HepG2 (cell line): ENCODE data around the gene BLOC1S4. TPM values are rescaled to one million over a fixed set of nuclear protein-coding genes. Genes with fewer than 3 reads are reported as not detected.

Experiments
- ARID2 ChIP-seq: sonication (generic); formaldehyde crosslinking; IDR thresholded peaks from 2 replicates; pipeline ENCODE4 v1.8.1; 2022; ENCODE audit warnings: mild to moderate bottlenecking, missing genetic modification reagents, borderline replicate concordance
- BCL6 ChIP-seq: IDR thresholded peaks from 2 replicates; pipeline ENCODE4 v1.6.1; 2016; ENCODE audit warnings: missing genetic modification reagents, missing compliant biosample characterization
- EP300 ChIP-seq, 3 experiments: sonication (generic) in 1 of 3; formaldehyde crosslinking in 1 of 3; IDR thresholded peaks; 2 replicates each; pipeline versions ENCODE4 v1.5.1 to v1.6.1; 2011 to 2020; ENCODE audit warnings: low read depth in 2 of 3, low read length in 2 of 3, borderline replicate concordance in 1 of 3, improper control_type of control experiment in 1 of 3, mild to moderate bottlenecking in 1 of 3, missing genetic modification reagents in 1 of 3, moderate library complexity in 1 of 3
- ETV5 ChIP-seq: IDR thresholded peaks from 2 replicates; pipeline ENCODE4 v1.6.1; 2018; ENCODE audit warnings: missing biosample characterization, missing genetic modification reagents, inconsistent platforms, borderline replicate concordance
- FOSL2 ChIP-seq: sonication (generic); formaldehyde crosslinking; IDR thresholded peaks from 2 replicates; pipeline ENCODE4 v1.4.0; 2020; ENCODE audit warnings: missing genetic modification reagents
- FOXA1 ChIP-seq, 2 experiments: fragments of 450-650 bp in 1 of 2; sonication (generic) in 1 of 2; formaldehyde crosslinking in 1 of 2; IDR thresholded peaks; 2 replicates each; pipeline versions ENCODE4 v1.4.0 to v1.6.1; 2016 to 2020; ENCODE audit warnings: missing genetic modification reagents in 1 of 2
- HHEX ChIP-seq: IDR thresholded peaks from 2 replicates; pipeline ENCODE4 v1.6.1; 2016; ENCODE audit warnings: control low read depth
- HOXA9 ChIP-seq: sonication (generic); formaldehyde crosslinking; IDR thresholded peaks from 2 replicates; pipeline ENCODE4 v1.8.1; 2022; ENCODE audit warnings: missing genetic modification reagents, mild to moderate bottlenecking, moderate library complexity, borderline replicate concordance
- IRF9 ChIP-seq: sonication (generic); formaldehyde crosslinking; IDR thresholded peaks from 2 replicates; pipeline ENCODE4 v1.8.0; 2022; ENCODE audit warnings: missing genetic modification reagents, mild to moderate bottlenecking, borderline replicate concordance
- IRX3 ChIP-seq: sonication (generic); formaldehyde crosslinking; IDR thresholded peaks from 2 replicates; pipeline ENCODE4 v1.8.1; 2023; ENCODE audit warnings: mild to moderate bottlenecking, low read depth, missing genetic modification reagents, borderline replicate concordance
- KAT8 ChIP-seq: IDR thresholded peaks from 2 replicates; pipeline ENCODE4 v1.6.1; 2016; ENCODE audit warnings: missing genetic modification reagents, missing compliant biosample characterization
- MBD4 ChIP-seq: IDR thresholded peaks from 2 replicates; pipeline ENCODE4 v1.6.1; 2012; ENCODE audit warnings: low read length, inconsistent platforms, borderline replicate concordance
- MYPOP ChIP-seq: sonication (generic); formaldehyde crosslinking; IDR thresholded peaks from 2 replicates; pipeline ENCODE4 v1.8.1; 2023; ENCODE audit warnings: mild to moderate bottlenecking, moderate library complexity, missing genetic modification reagents
- PHF8 ChIP-seq: sonication (generic); formaldehyde crosslinking; IDR thresholded peaks from 2 replicates; pipeline ENCODE4 v1.5.0; 2020; ENCODE audit warnings: missing genetic modification reagents
- POGK ChIP-seq: sonication (generic); formaldehyde crosslinking; conservative IDR thresholded peaks from 2 replicates; pipeline ENCODE4 v1.8.0; 2022; ENCODE audit warnings: mild to moderate bottlenecking, moderate library complexity, missing genetic modification reagents
- POLR2AphosphoS5 ChIP-seq: IDR thresholded peaks from 2 replicates; pipeline ENCODE4 v1.6.1; 2012; ENCODE audit warnings: low read depth, low read length
- RARA ChIP-seq: IDR thresholded peaks from 2 replicates; pipeline ENCODE4 v1.6.1; 2016; ENCODE audit warnings: missing genetic modification reagents, missing compliant biosample characterization
- RCOR2 ChIP-seq: IDR thresholded peaks from 2 replicates; pipeline ENCODE4 v1.6.1; 2016; ENCODE audit warnings: missing biosample characterization, missing genetic modification reagents
- ZFY ChIP-seq: sonication (generic); formaldehyde crosslinking; IDR thresholded peaks from 2 replicates; pipeline ENCODE4 v1.4.0; 2020; ENCODE audit warnings: missing genetic modification reagents
- ZNF441 ChIP-seq: sonication (generic); formaldehyde crosslinking; IDR thresholded peaks from 2 replicates; pipeline ENCODE4 v1.7.0; 2021; ENCODE audit warnings: missing genetic modification reagents, borderline replicate concordance
- ZNF530 ChIP-seq: sonication (generic); formaldehyde crosslinking; IDR thresholded peaks from 2 replicates; pipeline ENCODE4 v1.5.0; 2020; ENCODE audit warnings: low read depth, mild to moderate bottlenecking, missing genetic modification reagents
- ZNF740 ChIP-seq: sonication (generic); formaldehyde crosslinking; IDR thresholded peaks from 2 replicates; pipeline ENCODE4 v1.4.0; 2020; ENCODE audit warnings: missing genetic modification reagents
- ZSCAN25 ChIP-seq: sonication (generic); formaldehyde crosslinking; IDR thresholded peaks from 2 replicates; pipeline ENCODE4 v1.8.0; 2022; ENCODE audit warnings: mild to moderate bottlenecking, missing genetic modification reagents
- polyA plus RNA-seq, 8 experiments: library from polyadenylated mRNA; depleted of rRNA in 3 of 8; stranded (reverse) in 7 of 8; unstranded in 1 of 8; fragments of >200 nt; fragmentation: Illumina TruSeq in 4 of 8; extraction: Trizol in 4 of 8; gene quantifications; 2 replicates each; pipeline versions ENCODE4 v1.2.1 to v1.2.3, GENCODE V29; 2011 to 2016; ENCODE audit warnings: low read depth in 4 of 8, missing spikeins in 1 of 8, mixed read lengths in 1 of 8; ENCODE audit not compliant: insufficient read depth in 1 of 8
- total RNA-seq, 5 experiments: library from RNA; depleted of rRNA; stranded (reverse); fragments of >200 nt; fragmentation: Illumina TruSeq; extraction: Trizol; gene quantifications; 2 replicates each; pipeline ENCODE4 v1.2.3, GENCODE V29; 2016; ENCODE audit warnings: low read depth in 1 of 5
- TF ChIP-seq, protein P1 (sequence below): sonication (generic); formaldehyde crosslinking; IDR thresholded peaks from 2 replicates; pipeline ENCODE4 v1.4.0; 2020; ENCODE audit warnings: mild to moderate bottlenecking, low read depth, missing genetic modification reagents

The BLOC1S4 gene
- total and polyA plus RNA-seq, 2 of the 13 experiments (the other 11 are each of a cell fraction or from before 2014, with no cell fraction given) = 15.5 to 20.9 TPM

DNA sequence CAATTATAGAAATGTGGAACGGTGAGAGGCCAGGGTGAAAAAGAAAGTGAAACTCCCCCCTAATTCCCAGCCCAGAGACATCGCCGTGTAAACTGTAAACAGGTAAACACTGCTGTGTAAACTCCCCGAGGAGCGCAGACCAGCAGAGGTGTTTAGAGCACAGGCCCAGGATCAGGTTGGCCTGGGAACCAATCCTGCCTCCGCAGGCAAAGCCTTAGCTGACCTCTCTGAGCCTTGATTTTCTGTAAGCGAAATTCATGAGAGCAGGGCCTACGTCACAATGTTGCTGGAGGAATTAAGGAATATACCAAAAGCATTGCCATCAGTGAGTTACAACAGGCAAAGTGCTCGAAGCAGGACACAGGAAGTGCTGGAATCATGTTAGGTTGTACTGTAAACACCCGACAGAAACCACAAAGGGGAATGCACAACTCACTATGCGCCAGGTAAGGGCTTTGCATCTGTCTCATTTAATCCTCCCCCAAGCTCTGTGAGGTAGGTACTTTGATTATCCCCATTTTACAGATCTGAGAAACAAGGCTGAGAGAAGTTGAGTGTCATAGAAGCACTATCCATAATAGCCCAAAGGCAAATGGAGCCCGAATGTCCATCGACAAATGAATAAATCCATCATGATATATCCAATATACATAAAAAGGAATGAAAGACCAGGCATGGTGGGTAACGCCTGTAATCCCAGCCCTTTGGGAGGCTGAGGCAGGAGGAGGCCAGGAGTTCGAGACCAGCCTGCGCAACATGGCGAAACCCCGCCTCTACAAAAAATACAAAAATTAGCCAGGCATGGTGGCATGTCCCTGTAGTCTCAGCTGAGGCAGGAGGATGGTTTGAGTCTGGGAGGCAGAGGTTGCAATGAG lies 35.9 kb downstream of the BLOC1S4 start (continued):
- TF ChIP-seq POGK (CRISPR knock-in tag) (0 out of 2 replicates have a peak, but pooled peaks have one; percentile 49), FOSL2 (CRISPR knock-in tag) (no peak), ETV5 (peak; percentile 65; the same call in 1 of the 2 replicates), ZSCAN25 (CRISPR knock-in tag) (no peak), HOXA9 (CRISPR knock-in tag) (0 out of 2 replicates have a peak, but pooled peaks have one; percentile 49), MYPOP (CRISPR knock-in tag) (0 out of 2 replicates have a peak, but pooled peaks have one; percentile 22), HHEX (CRISPR knock-in tag) (no peak), IRF9 (CRISPR knock-in tag) (no peak), PHF8 (CRISPR knock-in tag) (0 out of 2 replicates have a peak, but pooled peaks have one; percentile 5), ZNF530 (no peak), IRX3 (CRISPR knock-in tag) (no peak), RARA (CRISPR knock-in tag) (peak; percentile 47), RCOR2 (CRISPR knock-in tag) (peak; percentile 21; the same call in 1 of the 2 replicates), ZNF441 (CRISPR knock-in tag) (0 out of 2 replicates have a peak, but pooled peaks have one; percentile 22), ZFY (CRISPR knock-in tag) (peak; percentile 34; the same call in 1 of the 2 replicates), POLR2AphosphoS5 (no peak; the same call in 1 of the 2 replicates), ZNF740 (CRISPR knock-in tag) (no peak), KAT8 (CRISPR knock-in tag) (peak; percentile 22; the same call in 1 of the 2 replicates), BCL6 (CRISPR knock-in tag) (no peak), ARID2 (no peak), FOXA1 (IDR thresholded peaks at IDR 0.05) (peak; percentile 61; the same call in 1 of the 2 replicates), FOXA1 (CRISPR knock-in tag; IDR thresholded peaks at IDR 0.05) (peak; percentile 58), EP300 (IDR thresholded peaks at IDR 0.05; ENCODE audit: low read depth in 2 of 2, low read length in 2 of 2) (0 out of 4 replicates have a peak, but pooled peaks of 1 of the 2 experiments have one; percentile 10), EP300 (CRISPR knock-in tag; IDR thresholded peaks at IDR 0.05; ENCODE audit: borderline replicate concordance) (no peak), MBD4 (no peak)
- TF ChIP-seq, protein P1, sequence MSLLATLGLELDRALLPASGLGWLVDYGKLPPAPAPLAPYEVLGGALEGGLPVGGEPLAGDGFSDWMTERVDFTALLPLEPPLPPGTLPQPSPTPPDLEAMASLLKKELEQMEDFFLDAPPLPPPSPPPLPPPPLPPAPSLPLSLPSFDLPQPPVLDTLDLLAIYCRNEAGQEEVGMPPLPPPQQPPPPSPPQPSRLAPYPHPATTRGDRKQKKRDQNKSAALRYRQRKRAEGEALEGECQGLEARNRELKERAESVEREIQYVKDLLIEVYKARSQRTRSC = no peak
